H1 (cell line): ENCODE results near the gene NME3. TPM values are rescaled to one million over a fixed set of nuclear protein-coding genes. Genes with fewer than 3 reads are reported as not detected.

ENCODE experiments used
- CHD7 ChIP-seq: fragments of 300-600 bp; sonication (generic); IDR thresholded peaks from 2 replicates; pipeline ENCODE4 v1.7.1; 2012; ENCODE audit warnings: low read length, moderate library complexity, mild to moderate bottlenecking, inconsistent platforms; ENCODE audit not compliant: insufficient replicate concordance
- HDAC6 ChIP-seq: IDR thresholded peaks from one replicate; pipeline ENCODE4 v1.7.1; 2012; ENCODE audit warnings: low read depth, mild to moderate bottlenecking, inconsistent platforms, low read length, moderate library complexity
- POLR2A ChIP-seq, 2 experiments: IDR thresholded peaks; 1 replicate in 1 of 2; 2 replicates in 1 of 2; pipeline ENCODE4 v1.6.1; 2011; ENCODE audit warnings: low read depth in 2 of 2, low read length in 2 of 2, mild to moderate bottlenecking in 2 of 2; ENCODE audit errors: control extremely low read depth in 1 of 2
- POLR2AphosphoS5 ChIP-seq: IDR thresholded peaks from 2 replicates; pipeline ENCODE4 v1.6.1; 2011; ENCODE audit warnings: low read depth, low read length
- polyA plus RNA-seq, 7 experiments: library from polyadenylated mRNA; depleted of rRNA in 3 of 7; stranded (reverse) in 5 of 7; unstranded in 2 of 7; fragments of >200 nt in 5 of 7; fragments of 200-250 nt in 2 of 7; gene quantifications; 1 replicate in 5 of 7; 2 replicates in 1 of 7; 4 replicates in 1 of 7; pipeline versions ENCODE4 v1.2.1 to v1.2.3, GENCODE V29; 2011 to 2013; ENCODE audit warnings: missing spikeins in 2 of 7, mixed read lengths in 2 of 7
- total RNA-seq: library from RNA; stranded (reverse); fragmentation: NEBNext Ultra II Directional; extraction: Animal tissue kit (Norgen Biotek cat#: 25700); gene quantifications from 2 replicates; pipeline ENCODE4 v1.2.1, GENCODE V29; 2021

NME3 gene
- total and polyA plus RNA-seq, 2 of the 8 experiments (the other 6 are each of a cell fraction or from before 2014, with no cell fraction given), result 72.5 to 163 TPM

- no peak for TF ChIP-seq CHD7
- peak; percentile 4; the same call in 1 of the 2 replicates for TF ChIP-seq POLR2AphosphoS5
- TF ChIP-seq HDAC6, result no peak
- TF ChIP-seq POLR2A (IDR thresholded peaks at IDR 0.05; ENCODE audit: control extremely low read depth in 1 of 2, low read depth in 2 of 2, low read length in 2 of 2), result peak in 1 of 2 experiments; percentile 43; a peak in 1 of 3 replicates
These were observed 6.2 kb upstream of the NME3 start (continued) for GRCh38 chr16:1777375-1778199.
